ENCODE measurements around the gene COA8.

- TF ChIP-seq JUN (IDR thresholded peaks at IDR 0.05; ENCODE audit: low read depth, low read length) (no peak), SP4 (IDR thresholded peaks at IDR 0.05; ENCODE audit: low read length) (no peak), RXRA (IDR thresholded peaks at IDR 0.05; ENCODE audit: insufficient read depth, low read depth, low read length) (no peak), POLR2A (IDR thresholded peaks at IDR 0.05; ENCODE audit: control extremely low read depth in 1 of 2, low read depth in 2 of 2, low read length in 2 of 2) (no peak), EZH2 (IDR thresholded peaks at IDR 0.05; ENCODE audit: low read depth, low read length, severe bottlenecking) (no peak), EP300 (IDR thresholded peaks at IDR 0.05; ENCODE audit: borderline replicate concordance in 1 of 2, low read depth in 2 of 2, low read length in 2 of 2) (no peak)
Measured at GRCh38 chr14:103530831-103531230, 31.9 kb upstream of the COA8 start.

All from H1 (cell line).